GM23338 (cell line): ENCODE data around the gene CACNA1C. TPM values are rescaled to one million over a fixed set of nuclear protein-coding genes. Genes with fewer than 3 reads are reported as not detected.

Source experiments
- ATAC-seq: fragments of 200-7000 bp; cut with Tn5 transposase; 3 replicates; pipeline ENCODE4 v1.9.1; 2020
- DNase-seq: peaks from one replicate; pipeline ENCODE4 v3.0.0-alpha.2; 2015; ENCODE audit warnings: low spot score
- H2AFZ ChIP-seq: fragments of 200-600 bp; sonication (generic); 2 replicates; pipeline ENCODE4 v1.8.0; 2016; ENCODE audit warnings: antibody characterized with exemption, mild to moderate bottlenecking, moderate library complexity
- H3F3A ChIP-seq: fragments of 200-600 bp; sonication (generic); replicated peaks from 2 replicates; pipeline ENCODE4 v1.8.0; 2017; ENCODE audit warnings: antibody characterized with exemption, mixed run types, low read depth
- H3K27ac ChIP-seq: fragments of 200-600 bp; sonication (generic); 2 replicates; pipeline ENCODE4 v1.6.1; 2016; ENCODE audit warnings: low read depth
- H3K27me3 ChIP-seq: fragments of 200-600 bp; sonication (generic); 2 replicates; pipeline ENCODE4 v1.8.0; 2016; ENCODE audit warnings: mild to moderate bottlenecking, mixed run types, moderate library complexity; ENCODE audit not compliant: insufficient read depth
- H3K36me3 ChIP-seq: fragments of 200-600 bp; sonication (generic); 2 replicates; pipeline ENCODE4 v1.8.0; 2016; ENCODE audit warnings: mild to moderate bottlenecking; ENCODE audit not compliant: insufficient read depth
- H3K4me1 ChIP-seq: fragments of 200-600 bp; sonication (generic); 2 replicates; pipeline ENCODE4 v1.8.0; 2016; ENCODE audit warnings: mild to moderate bottlenecking, moderate library complexity; ENCODE audit not compliant: insufficient read depth
- H3K4me2 ChIP-seq: fragments of 200-600 bp; sonication (generic); 2 replicates; pipeline ENCODE4 v1.7.1; 2017; ENCODE audit warnings: mixed run types
- H3K4me3 ChIP-seq: fragments of 200-600 bp; sonication (generic); 2 replicates; pipeline ENCODE4 v1.6.1; 2016; ENCODE audit warnings: mixed run types
- H3K79me2 ChIP-seq: fragments of 200-600 bp; sonication (generic); replicated peaks from 2 replicates; pipeline ENCODE4 v1.8.0; 2017; ENCODE audit warnings: mild to moderate bottlenecking; ENCODE audit not compliant: insufficient read depth
- H3K9me2 ChIP-seq: fragments of 200-600 bp; sonication (generic); 2 replicates; pipeline ENCODE4 v1.8.0; 2017; ENCODE audit not compliant: insufficient read depth
- H4K20me1 ChIP-seq: fragments of 200-600 bp; sonication (generic); replicated peaks from 2 replicates; pipeline ENCODE4 v1.8.0; 2017; ENCODE audit warnings: mild to moderate bottlenecking; ENCODE audit not compliant: insufficient read depth
- H3K27ac Mint-ChIP-seq: 2 replicates; pipeline ENCODE4 v1.8.0; 2020; ENCODE audit warnings: inconsistent platforms, mild to moderate bottlenecking, moderate library complexity, mixed read lengths
- H3K27me3 Mint-ChIP-seq: 3 replicates; pipeline ENCODE4 v1.8.0; 2022; ENCODE audit warnings: low read depth, mild to moderate bottlenecking, moderate library complexity, mixed read lengths, inconsistent platforms; ENCODE audit not compliant: insufficient read depth, poor library complexity
- H3K36me3 Mint-ChIP-seq: 3 replicates; pipeline ENCODE4 v1.8.0; 2021; ENCODE audit warnings: low read depth, mild to moderate bottlenecking, inconsistent platforms, moderate library complexity, mixed read lengths
- H3K4me1 Mint-ChIP-seq: 3 replicates; pipeline ENCODE4 v1.8.0; 2020; ENCODE audit warnings: mild to moderate bottlenecking, inconsistent platforms, mixed read lengths
- H3K4me3 Mint-ChIP-seq: 3 replicates; pipeline ENCODE4 v1.8.0; 2021; ENCODE audit warnings: moderate library complexity, mild to moderate bottlenecking, inconsistent platforms, mixed read lengths
- H3K9me3 Mint-ChIP-seq: 3 replicates; pipeline ENCODE4 v1.8.0; 2020; ENCODE audit warnings: moderate library complexity, mild to moderate bottlenecking, inconsistent platforms, mixed read lengths
- CTCF ChIP-seq, 2 experiments: fragments of 200-600 bp in 1 of 2; sonication (generic) in 1 of 2; conservative IDR thresholded peaks; 2 replicates each; pipeline versions ENCODE4 v1.5.1 to v1.6.1; 2016 to 2017; ENCODE audit warnings: antibody characterized with exemption in 2 of 2, low read depth in 2 of 2, mild to moderate bottlenecking in 2 of 2, moderate library complexity in 1 of 2
- EZH2 ChIP-seq: fragments of 200-600 bp; sonication (generic); IDR thresholded peaks from one replicate; pipeline ENCODE4 v1.8.0; 2017; ENCODE audit warnings: antibody characterized with exemption, mild to moderate bottlenecking, low read depth; ENCODE audit not compliant: unreplicated experiment
- JUNB ChIP-seq: IDR thresholded peaks from one replicate; pipeline ENCODE4 v1.6.1; 2016; ENCODE audit warnings: antibody characterized with exemption; ENCODE audit not compliant: unreplicated experiment
- NANOG ChIP-seq: IDR thresholded peaks from 2 replicates; pipeline ENCODE4 v1.6.1; 2016; ENCODE audit warnings: antibody characterized with exemption, borderline replicate concordance
- POLR2AphosphoS5 ChIP-seq: IDR thresholded peaks from 2 replicates; pipeline ENCODE4 v1.6.1; 2016; ENCODE audit warnings: antibody characterized with exemption, low read depth
- REST ChIP-seq: IDR thresholded peaks from one replicate; pipeline ENCODE4 v1.6.1; 2018; ENCODE audit warnings: antibody characterized with exemption; ENCODE audit not compliant: unreplicated experiment
- STAT1 ChIP-seq: IDR thresholded peaks from one replicate; pipeline ENCODE4 v1.6.1; 2016; ENCODE audit warnings: antibody characterized with exemption; ENCODE audit not compliant: unreplicated experiment
- ZNF462 ChIP-seq: fragments of 250-450 bp; sonication (Bioruptor Pico); IDR thresholded peaks from 2 replicates; pipeline ENCODE4 v1.5.0; 2020; ENCODE audit warnings: mild to moderate bottlenecking, moderate library complexity
- polyA plus RNA-seq: library from polyadenylated mRNA; unstranded; fragments of >200 nt; fragmentation: Nextera tagmentation; extraction: Ambion mirVana; gene quantifications from 2 replicates; pipeline ENCODE4 v1.2.1, GENCODE V29; 2016
- total RNA-seq: library from RNA; depleted of rRNA; stranded (reverse); fragments of >200 nt; shearing (Covaris generic); gene quantifications from 2 replicates; pipeline ENCODE4 v1.2.3, GENCODE V29; 2014
- TF ChIP-seq, protein P1 (sequence below): IDR thresholded peaks from 2 replicates; pipeline ENCODE4 v1.6.1; 2016; ENCODE audit warnings: antibody characterized with exemption

Gene CACNA1C
- total and polyA plus RNA-seq, 2 experiments from 2014 or later: 0.78 to 2.1 TPM

DNA sequence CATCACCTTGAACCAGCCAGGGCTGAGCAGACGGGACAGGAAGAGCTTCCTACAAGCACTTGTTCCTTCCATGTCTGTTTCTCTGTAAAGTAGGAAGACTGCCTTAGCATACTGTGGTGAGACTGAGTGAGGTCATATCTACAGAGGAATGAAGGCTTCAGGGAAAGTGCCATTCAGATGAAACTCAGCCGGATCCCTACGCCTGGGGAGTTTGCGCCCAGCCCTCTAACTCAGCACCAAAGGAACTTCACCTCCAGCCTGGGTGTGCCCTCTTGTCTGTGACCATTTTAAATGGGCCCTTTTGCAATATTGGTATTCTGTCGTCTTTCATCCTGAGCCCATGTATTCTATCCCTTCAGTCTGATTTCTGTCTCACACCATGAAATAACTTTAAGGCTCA, 566.3 kb downstream of the CACNA1C start (continued):
- TF ChIP-seq CTCF (conservative IDR thresholded peaks at IDR 0.05; ENCODE audit: low read depth in 2 of 2): no peak
- no peak for TF ChIP-seq EZH2
- no peak for TF ChIP-seq JUNB
- no peak for TF ChIP-seq STAT1
- TF ChIP-seq, protein P1, sequence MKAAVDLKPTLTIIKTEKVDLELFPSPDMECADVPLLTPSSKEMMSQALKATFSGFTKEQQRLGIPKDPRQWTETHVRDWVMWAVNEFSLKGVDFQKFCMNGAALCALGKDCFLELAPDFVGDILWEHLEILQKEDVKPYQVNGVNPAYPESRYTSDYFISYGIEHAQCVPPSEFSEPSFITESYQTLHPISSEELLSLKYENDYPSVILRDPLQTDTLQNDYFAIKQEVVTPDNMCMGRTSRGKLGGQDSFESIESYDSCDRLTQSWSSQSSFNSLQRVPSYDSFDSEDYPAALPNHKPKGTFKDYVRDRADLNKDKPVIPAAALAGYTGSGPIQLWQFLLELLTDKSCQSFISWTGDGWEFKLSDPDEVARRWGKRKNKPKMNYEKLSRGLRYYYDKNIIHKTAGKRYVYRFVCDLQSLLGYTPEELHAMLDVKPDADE: no peak

DNA sequence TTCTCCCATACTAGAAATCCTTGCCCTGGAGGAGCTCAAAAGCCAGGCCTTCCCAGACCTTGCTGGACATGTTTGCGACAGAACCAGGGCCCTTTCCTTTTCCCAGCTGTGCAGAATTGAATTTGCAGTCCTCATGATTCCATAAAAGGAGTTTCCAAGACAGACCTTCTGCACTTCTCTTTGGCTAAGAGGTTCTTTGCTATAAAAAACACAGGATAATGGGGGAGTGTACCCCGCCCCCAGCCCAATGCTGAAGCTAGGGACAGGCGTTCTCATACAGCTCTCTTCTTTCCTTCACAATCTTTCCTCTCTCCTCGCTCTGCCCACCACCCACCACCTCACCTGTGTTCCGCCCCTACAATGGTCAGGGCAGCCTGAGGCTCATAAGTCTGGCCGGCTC, 569.7 kb downstream of the CACNA1C start:
- no peak overlapping the region for H3K27ac Mint-ChIP-seq
- H3K9me2 ChIP-seq: no peaks in the 10 kb centered on the region
- no peak overlapping the region for H3K4me2 ChIP-seq
- DNase-seq (no peak), ATAC-seq (no peak)
- no peaks in the 10 kb centered on the region for H3F3A ChIP-seq
- H3K4me1 Mint-ChIP-seq: peaks cover 22% of the 10 kb centered on the region
- no peaks in the 10 kb centered on the region for H4K20me1 ChIP-seq
- no peaks in the 10 kb centered on the region for H3K36me3 ChIP-seq
- no peaks in the 10 kb centered on the region for H3K79me2 ChIP-seq
- H3K36me3 Mint-ChIP-seq: no peaks in the 10 kb centered on the region
- peaks cover 21% of the 10 kb centered on the region for H3K4me1 ChIP-seq
- no peak overlapping the region for H2AFZ ChIP-seq
- peaks cover 10% of the 10 kb centered on the region for H3K27me3 Mint-ChIP-seq
- H3K4me3 ChIP-seq: no peak overlapping the region
- no peaks in the 10 kb centered on the region for H3K27me3 ChIP-seq
- no peak overlapping the region for H3K4me3 Mint-ChIP-seq
- no peaks in the 10 kb centered on the region; the same call in 2 of the 3 replicates for H3K9me3 Mint-ChIP-seq
- no peak overlapping the region for H3K27ac ChIP-seq
- TF ChIP-seq NANOG: no peak
- TF ChIP-seq, protein P1: no peak
- TF ChIP-seq POLR2AphosphoS5: no peak
- no peak for TF ChIP-seq ZNF462 (CRISPR knock-in tag)
- no peak for TF ChIP-seq REST
